ENCODE data around the gene SSR2. TPM values are rescaled to one million over a fixed set of nuclear protein-coding genes. Genes with fewer than 3 reads are reported as not detected.

SSR2 gene
- total RNA-seq (100 to 1,000 TPM; 115 to 338 (median 233) TPM), polyA plus RNA-seq (100 to 1,000 TPM; 157 to 274 (median 231) TPM)

DNA sequence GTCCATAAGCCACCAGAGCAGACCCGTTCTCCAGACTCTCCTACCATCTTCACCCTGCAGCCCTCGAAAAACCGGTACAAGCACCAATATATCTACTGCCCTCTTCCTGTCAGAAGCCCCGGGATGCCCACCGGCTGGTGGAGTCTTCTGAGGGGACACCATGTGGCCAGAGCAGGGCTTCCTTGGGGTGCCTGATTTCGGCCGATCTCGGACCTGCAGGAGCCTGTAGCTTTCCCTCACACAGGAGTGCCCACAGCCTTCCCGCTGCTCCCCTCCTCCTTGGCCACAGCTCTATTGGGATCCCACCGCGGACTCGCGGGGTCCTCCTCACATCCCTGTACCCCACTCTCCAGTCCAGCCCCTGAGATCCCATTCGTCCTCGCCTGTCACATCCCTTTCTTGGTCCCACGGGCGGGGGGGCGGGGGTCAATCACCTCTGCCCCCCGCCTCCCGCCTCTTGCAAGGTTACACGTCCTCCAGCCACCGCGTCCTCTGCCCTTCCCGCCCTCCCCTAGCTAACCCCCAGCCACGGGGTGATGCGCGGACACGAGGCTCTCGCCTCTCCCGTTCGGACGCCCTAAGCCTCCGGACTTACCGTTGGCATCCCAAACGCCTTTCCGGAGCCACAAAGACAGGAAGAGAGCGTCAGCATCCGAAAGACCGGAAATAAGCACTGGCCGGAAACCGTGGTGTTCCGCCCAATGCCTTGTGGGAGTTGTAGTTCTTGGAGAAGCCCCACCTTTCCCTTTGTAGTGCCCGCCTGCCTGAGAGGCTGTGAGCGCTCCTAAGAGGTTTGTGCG, at the start of gene SSR2:
Gene SSR2, minus strand, starts transcription at position 659 of the 800 bp plus-strand sequence. CDS start 784 bp downstream, outside the sequence.
- peak in 1 of 4 donors; percentile 38 for TF ChIP-seq EP300 (IDR thresholded peaks at IDR 0.05)
- TF ChIP-seq, protein P1, sequence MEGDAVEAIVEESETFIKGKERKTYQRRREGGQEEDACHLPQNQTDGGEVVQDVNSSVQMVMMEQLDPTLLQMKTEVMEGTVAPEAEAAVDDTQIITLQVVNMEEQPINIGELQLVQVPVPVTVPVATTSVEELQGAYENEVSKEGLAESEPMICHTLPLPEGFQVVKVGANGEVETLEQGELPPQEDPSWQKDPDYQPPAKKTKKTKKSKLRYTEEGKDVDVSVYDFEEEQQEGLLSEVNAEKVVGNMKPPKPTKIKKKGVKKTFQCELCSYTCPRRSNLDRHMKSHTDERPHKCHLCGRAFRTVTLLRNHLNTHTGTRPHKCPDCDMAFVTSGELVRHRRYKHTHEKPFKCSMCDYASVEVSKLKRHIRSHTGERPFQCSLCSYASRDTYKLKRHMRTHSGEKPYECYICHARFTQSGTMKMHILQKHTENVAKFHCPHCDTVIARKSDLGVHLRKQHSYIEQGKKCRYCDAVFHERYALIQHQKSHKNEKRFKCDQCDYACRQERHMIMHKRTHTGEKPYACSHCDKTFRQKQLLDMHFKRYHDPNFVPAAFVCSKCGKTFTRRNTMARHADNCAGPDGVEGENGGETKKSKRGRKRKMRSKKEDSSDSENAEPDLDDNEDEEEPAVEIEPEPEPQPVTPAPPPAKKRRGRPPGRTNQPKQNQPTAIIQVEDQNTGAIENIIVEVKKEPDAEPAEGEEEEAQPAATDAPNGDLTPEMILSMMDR (IDR thresholded peaks at IDR 0.05), result no peak
- TF ChIP-seq POLR2AphosphoS5 (IDR thresholded peaks at IDR 0.05), result peak; percentile 66 to 83 (median 76)
- TF ChIP-seq POLR2A (IDR thresholded peaks at IDR 0.05), result no peak
- H3K36me3 ChIP-seq, result peaks cover 0 to 34% (median 8%) of the 10 kb centered on the region in 4 donors
- no peaks in the 10 kb centered on the region for H3K27me3 ChIP-seq
- peaks cover 0 to 18% (median 17%) of the 10 kb centered on the region in 4 donors for H3K4me1 ChIP-seq
- WGBS, 2 donors, result 0% methylated on average over 45 of the region's 45 CpGs
- intact Hi-C loops (cut with DNase I), result no loop called here
- H3K27ac ChIP-seq, result peak within 1 kb of the TSS; percentile 86 to 96 (median 91)
- H3K9me3 ChIP-seq, result no peaks in the 10 kb centered on the region
- H3K4me3 ChIP-seq, result peak within 1 kb of the TSS; percentile 72 to 100 (median 90)
- peak; percentile 95 for DNase-seq

DNA sequence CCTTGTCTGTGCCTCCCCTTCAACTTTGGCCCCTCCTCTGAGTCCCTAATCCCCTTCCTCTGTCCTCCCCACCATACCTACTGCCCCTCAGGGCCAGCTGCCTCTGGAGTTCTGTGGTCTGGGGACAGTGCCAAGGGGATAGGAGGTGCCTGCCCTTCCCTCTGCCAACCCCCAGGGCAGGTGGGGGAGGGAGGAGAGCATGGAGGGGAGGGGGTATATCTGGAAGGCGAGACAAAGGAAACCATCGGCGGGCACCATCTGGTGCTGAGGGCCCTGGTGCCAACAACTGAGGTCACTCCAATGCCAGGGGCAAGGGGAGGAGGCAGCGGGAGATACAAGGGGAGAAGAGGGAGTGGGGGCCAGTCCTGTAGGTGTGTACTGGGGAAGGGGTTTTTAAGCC, 49.8 kb upstream of the SSR2 start:
- 69 to 74% methylated on average over 4 of the region's 4 CpGs for WGBS, 2 donors
- Histone ChIP-seq H3K27me3 (peaks cover 0 to 13% (median 0%) of the 10 kb centered on the region in 3 donors), H3K9me3 (no peaks in the 10 kb centered on the region), H3K4me1 (peaks cover 0 to 7% (median 0%) of the 10 kb centered on the region in 4 donors), H3K27ac (no peak overlapping the region), H3K36me3 (no peaks in the 10 kb centered on the region), H3K4me3 (no peak overlapping the region)
- intact Hi-C loops (cut with DNase I), result no loop called here
- DNase-seq, result no peak
- TF ChIP-seq POLR2AphosphoS5 (IDR thresholded peaks at IDR 0.05), result no peak
- no peak for TF ChIP-seq EP300 (IDR thresholded peaks at IDR 0.05)
- TF ChIP-seq, protein P1 (IDR thresholded peaks at IDR 0.05), result no peak
- TF ChIP-seq POLR2A (IDR thresholded peaks at IDR 0.05), result no peak

DNA sequence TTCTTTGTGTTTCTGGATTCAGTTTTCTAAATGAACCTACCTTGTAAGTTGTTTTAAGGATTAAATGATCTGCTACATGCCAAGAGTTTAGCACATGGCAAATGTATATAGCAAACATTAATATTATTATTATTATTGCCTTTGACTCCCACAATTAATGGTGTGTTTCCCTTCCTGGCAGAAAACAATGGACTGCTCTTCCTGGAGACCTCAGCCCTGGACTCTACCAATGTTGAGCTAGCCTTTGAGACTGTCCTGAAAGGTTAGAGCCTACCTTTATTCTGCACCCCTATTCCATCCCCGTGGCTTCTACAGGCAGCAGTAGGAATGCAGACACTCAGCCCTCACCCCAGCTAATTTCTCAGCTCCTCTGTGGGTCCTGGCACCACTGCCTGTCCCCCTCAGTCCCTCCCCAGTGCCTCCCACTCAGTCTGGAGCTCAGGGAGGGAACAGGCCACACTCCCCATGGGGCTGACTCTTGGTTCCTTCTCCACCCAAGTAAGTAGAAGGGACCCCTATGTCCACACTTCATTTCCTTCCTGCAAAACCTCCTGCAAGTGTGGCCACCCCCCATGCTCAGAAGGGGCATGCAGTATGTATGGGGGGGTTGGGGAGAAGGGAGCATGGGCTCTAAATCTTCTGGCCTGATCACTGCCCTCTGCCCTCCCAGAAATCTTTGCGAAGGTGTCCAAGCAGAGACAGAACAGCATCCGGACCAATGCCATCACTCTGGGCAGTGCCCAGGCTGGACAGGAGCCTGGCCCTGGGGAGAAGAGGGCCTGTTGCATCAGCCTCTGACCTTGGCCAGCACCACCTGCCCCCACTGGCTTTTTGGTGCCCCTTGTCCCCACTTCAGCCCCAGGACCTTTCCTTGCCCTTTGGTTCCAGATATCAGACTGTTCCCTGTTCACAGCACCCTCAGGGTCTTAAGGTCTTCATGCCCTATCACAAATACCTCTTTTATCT, 49.0 kb upstream of the SSR2 start:
- Histone ChIP-seq H3K4me3 (no peak overlapping the region), H3K27me3 (peaks cover 0 to 13% (median 0%) of the 10 kb centered on the region in 3 donors), H3K27ac (no peak overlapping the region), H3K9me3 (no peaks in the 10 kb centered on the region), H3K36me3 (no peaks in the 10 kb centered on the region), H3K4me1 (no peaks in the 10 kb centered on the region)
- no peak for DNase-seq
- no peak for TF ChIP-seq EP300 (IDR thresholded peaks at IDR 0.05)
- TF ChIP-seq POLR2AphosphoS5 (IDR thresholded peaks at IDR 0.05), result no peak
- TF ChIP-seq, protein P1 (IDR thresholded peaks at IDR 0.05), result no peak
- no peak for TF ChIP-seq POLR2A (IDR thresholded peaks at IDR 0.05)
- 85 to 88% methylated on average over 3 of the region's 3 CpGs for WGBS, 2 donors
- intact Hi-C loops (cut with DNase I), result no loop called here

GRCh38 chr1:156067262-156067661, 46.5 kb upstream of the SSR2 start:
- H3K9me3 ChIP-seq, result no peaks in the 10 kb centered on the region
- DNase-seq, result no peak
- peaks cover 0 to 13% (median 0%) of the 10 kb centered on the region in 3 donors for H3K27me3 ChIP-seq
- H3K36me3 ChIP-seq, result no peaks in the 10 kb centered on the region
- no peaks in the 10 kb centered on the region for H3K4me1 ChIP-seq
- WGBS, 2 donors, result 77 to 82% methylated on average over 2 of the region's 2 CpGs
- no peak overlapping the region for H3K27ac ChIP-seq
- intact Hi-C loops (cut with DNase I), result no loop called here
- TF ChIP-seq EP300 (IDR thresholded peaks at IDR 0.05), result no peak
- TF ChIP-seq, protein P1 (IDR thresholded peaks at IDR 0.05), result no peak
- H3K4me3 ChIP-seq, result no peak overlapping the region
